ENCODE data around the gene NUP214. TPM values are rescaled to one million over a fixed set of nuclear protein-coding genes. Genes with fewer than 3 reads are reported as not detected.
"Not testable (repeated sequence)": the region's sequence is repeated elsewhere in the genome, so short reads cannot be mapped to it uniquely, and the experiment has no call there.

The NUP214 gene
- total and polyA plus RNA-seq, 2 of the 4 experiments (the other 2 are of a cell fraction): 7.9 to 13.4 TPM

- H2AK5ac ChIP-seq (ENCODE audit: low read depth, low read length): no peak overlapping the region; the same call in 1 of the 2 replicates
- H3K9me3 ChIP-seq (ENCODE audit: control insufficient read depth, insufficient read depth, low read length): no peaks in the 10 kb centered on the region
- DNase-seq: no peak
- H2AK9ac ChIP-seq (replicated peaks; ENCODE audit: low read depth, low read length, poor library complexity): no peak overlapping the region
- H2AFZ ChIP-seq (replicated peaks; ENCODE audit: low read length, poor library complexity): no peak overlapping the region
- no peak overlapping the region for H3K4me3 ChIP-seq (ENCODE audit: insufficient read depth, low read depth, low read length)
- no peak overlapping the region for H4K5ac ChIP-seq (ENCODE audit: low read depth, low read length)
- POLR2A ChIA-PET (ENCODE audit: unreplicated experiment): no interaction called here
- no peaks in the 10 kb centered on the region for H4K20me1 ChIP-seq (ENCODE audit: insufficient read depth, low read length)
- no peak overlapping the region for H4K8ac ChIP-seq (ENCODE audit: low read depth in 2 of 2, low read length in 2 of 2)
- H3K4me2 ChIP-seq (ENCODE audit: low read depth, low read length): no peak overlapping the region
- H3K9me1 ChIP-seq (ENCODE audit: insufficient read depth, low read length): no peaks in the 10 kb centered on the region
- no peaks in the 10 kb centered on the region for H3K4me1 ChIP-seq (ENCODE audit: control insufficient read depth, insufficient read depth, low read length)
- dilution Hi-C loops (cut with HindIII; ENCODE audit: low sequenced_read_pairs, unreplicated experiment): no loop called here
- no peak overlapping the region for H2BK120ac ChIP-seq (ENCODE audit: low read depth, low read length)
- no peak overlapping the region for H4K91ac ChIP-seq (ENCODE audit: insufficient read depth, low read depth, low read length)
- H3K14ac ChIP-seq (replicated peaks; ENCODE audit: low read depth, low read length): no peak overlapping the region
- no peak overlapping the region for H2BK15ac ChIP-seq (ENCODE audit: low read depth, low read length)
- H3K79me1 ChIP-seq (ENCODE audit: low read depth in 1 of 2, low read length in 2 of 2): no peaks in the 10 kb centered on the region
- no peak for ATAC-seq (ENCODE audit: low read depth)
- intact Hi-C loops (cut with micrococcal nuclease): no loop called here
- H3K23ac ChIP-seq (ENCODE audit: low read depth, low read length): no peak overlapping the region
- no CpG with 5 or more reads among the region's 20 CpGs for WGBS, 2 experiments (ENCODE audit: extremely low coverage in 2 of 2, insufficient read length in 1 of 2)
- H3K56ac ChIP-seq (ENCODE audit: extremely low read depth, insufficient read depth, low read length): no peak overlapping the region
- no TSS peak for BruUV-seq (replicated peaks)
- no peak overlapping the region for H3K9ac ChIP-seq (ENCODE audit: low read depth, low read length)
- H2BK5ac ChIP-seq (ENCODE audit: low read depth, low read length, poor library complexity, severe bottlenecking): no peak overlapping the region
- CTCF ChIA-PET: no interaction called here
- TF ChIP-seq MAFK (IDR thresholded peaks at IDR 0.05; ENCODE audit: low read depth, low read length) (no peak), CEBPB (IDR thresholded peaks at IDR 0.05; ENCODE audit: low read depth, low read length) (no peak), MXI1 (IDR thresholded peaks at IDR 0.05; ENCODE audit: borderline replicate concordance, low read depth, low read length) (no peak), POLR2A (IDR thresholded peaks at IDR 0.05; ENCODE audit: low read depth, low read length) (no peak), RCOR1 (IDR thresholded peaks at IDR 0.05; ENCODE audit: insufficient replicate concordance, low read length) (no peak), SMC3 (IDR thresholded peaks at IDR 0.05; ENCODE audit: low read depth, low read length) (no peak), RFX5 (IDR thresholded peaks at IDR 0.05; ENCODE audit: low read depth, low read length) (no peak), CHD1 (IDR thresholded peaks at IDR 0.05; ENCODE audit: low read depth, low read length) (no peak), MAZ (IDR thresholded peaks at IDR 0.05; ENCODE audit: borderline replicate concordance, low read depth, low read length) (no peak), RAD21 (IDR thresholded peaks at IDR 0.05; ENCODE audit: low read length) (no peak)
- no peak overlapping the region for H3K27ac ChIP-seq (ENCODE audit: insufficient read depth, low read length)
- H3K36me3 ChIP-seq (ENCODE audit: control insufficient read depth, insufficient read depth, low read length): no peaks in the 10 kb centered on the region
- H3K27me3 ChIP-seq (ENCODE audit: control insufficient read depth, insufficient read depth, low read length): peaks cover 11% of the 10 kb centered on the region
- no peak overlapping the region for H3K18ac ChIP-seq (ENCODE audit: low read depth, low read length)
- no peak overlapping the region for H2BK20ac ChIP-seq (ENCODE audit: low read depth, low read length)
- in situ Hi-C loops (cut with MboI; ENCODE audit: low sequenced_read_pairs): no loop called here
- no peak overlapping the region for H3K4ac ChIP-seq (ENCODE audit: low read depth, low read length)
These were observed 145.0 kb downstream of the NUP214 start for GRCh38 chr9:131270171-131271015.

- H3K27ac ChIP-seq (ENCODE audit: insufficient read depth, low read length); H3K23ac ChIP-seq (ENCODE audit: low read depth, low read length); H3K36me3 ChIP-seq (ENCODE audit: control insufficient read depth, insufficient read depth, low read length); H2BK20ac ChIP-seq (ENCODE audit: low read depth, low read length); H2BK15ac ChIP-seq (ENCODE audit: low read depth, low read length); H3K4me3 ChIP-seq (ENCODE audit: insufficient read depth, low read depth, low read length); H3K18ac ChIP-seq (ENCODE audit: low read depth, low read length); H2AK9ac ChIP-seq (replicated peaks; ENCODE audit: low read depth, low read length, poor library complexity); H3K9ac ChIP-seq (ENCODE audit: low read depth, low read length); intact Hi-C loops (cut with micrococcal nuclease); H4K8ac ChIP-seq (ENCODE audit: low read depth in 2 of 2, low read length in 2 of 2); in situ Hi-C loops (cut with MboI; ENCODE audit: low sequenced_read_pairs); H3K4ac ChIP-seq (ENCODE audit: low read depth, low read length); H4K5ac ChIP-seq (ENCODE audit: low read depth, low read length); H3K4me1 ChIP-seq (ENCODE audit: control insufficient read depth, insufficient read depth, low read length); H3K56ac ChIP-seq (ENCODE audit: extremely low read depth, insufficient read depth, low read length); H2AK5ac ChIP-seq (ENCODE audit: low read depth, low read length); H2AFZ ChIP-seq (replicated peaks; ENCODE audit: low read length, poor library complexity); ATAC-seq (ENCODE audit: low read depth); POLR2A ChIA-PET (ENCODE audit: unreplicated experiment); CTCF ChIA-PET; H4K20me1 ChIP-seq (ENCODE audit: insufficient read depth, low read length); H2BK120ac ChIP-seq (ENCODE audit: low read depth, low read length); H3K79me1 ChIP-seq (ENCODE audit: low read depth in 1 of 2, low read length in 2 of 2); H3K9me1 ChIP-seq (ENCODE audit: insufficient read depth, low read length); H3K14ac ChIP-seq (replicated peaks; ENCODE audit: low read depth, low read length); DNase-seq; dilution Hi-C loops (cut with HindIII; ENCODE audit: low sequenced_read_pairs, unreplicated experiment); H3K9me3 ChIP-seq (ENCODE audit: control insufficient read depth, insufficient read depth, low read length); BruUV-seq (replicated peaks); H2BK5ac ChIP-seq (ENCODE audit: low read depth, low read length, poor library complexity, severe bottlenecking); H3K4me2 ChIP-seq (ENCODE audit: low read depth, low read length); H4K91ac ChIP-seq (ENCODE audit: insufficient read depth, low read depth, low read length): not testable (repeated sequence)
- WGBS, 2 experiments (ENCODE audit: extremely low coverage in 2 of 2, insufficient read length in 1 of 2): 83% methylated on average over 1 of the region's 1 CpG; no CpG with 5 or more reads in 1 of the 2 experiments
- H3K27me3 ChIP-seq (ENCODE audit: control insufficient read depth, insufficient read depth, low read length): peaks cover 17% of the 10 kb centered on the region
These were observed 145.6 kb downstream of the NUP214 start for GRCh38 chr9:131271016-131271273.
